GM12891 (cell line): ENCODE results near the gene PLCB1.

ENCODE experiments used
- POLR2A ChIP-seq: IDR thresholded peaks from 2 replicates; pipeline ENCODE4 v1.6.1; 2011; ENCODE audit warnings: low read depth, low read length, control low read depth
- POLR2AphosphoS5 ChIP-seq: IDR thresholded peaks from 2 replicates; pipeline ENCODE4 v1.6.1; 2011; ENCODE audit warnings: low read depth, low read length, control low read depth
- POU2F2 ChIP-seq: IDR thresholded peaks from 2 replicates; pipeline ENCODE4 v1.6.1; 2011; ENCODE audit warnings: low read depth, mild to moderate bottlenecking, control low read depth, low read length, moderate library complexity
- TAF1 ChIP-seq: IDR thresholded peaks from 2 replicates; pipeline ENCODE4 v1.6.1; 2011; ENCODE audit warnings: low read depth, low read length, control low read depth

- no peak for TF ChIP-seq TAF1
- TF ChIP-seq POLR2A = no peak
- TF ChIP-seq POLR2AphosphoS5 = no peak
- no peak for TF ChIP-seq POU2F2
These were observed 299.7 kb downstream of the PLCB1 start for GRCh38 chr20:8431538-8432434.
